ENCODE data around the gene KCNMB1. TPM values are rescaled to one million over a fixed set of nuclear protein-coding genes. Genes with fewer than 3 reads are reported as not detected.

KCNMB1 gene
- total RNA-seq, 1 donor from 2014 or later = not detected

- no peak overlapping the region for H3K4me2 ChIP-seq
- peaks cover 7% of the 10 kb centered on the region for H3K4me1 ChIP-seq
- no peaks in the 10 kb centered on the region for H3K9me3 Mint-ChIP-seq
- peaks cover 14% of the 10 kb centered on the region for H3K4me1 Mint-ChIP-seq
- peaks cover 12% of the 10 kb centered on the region for H3K27me3 Mint-ChIP-seq (ENCODE audit: insufficient read depth, low read depth)
- no peaks in the 10 kb centered on the region for H3K27me3 ChIP-seq
- H3K79me2 ChIP-seq (ENCODE audit: low read depth) = no peaks in the 10 kb centered on the region
- H3K36me3 Mint-ChIP-seq = no peaks in the 10 kb centered on the region
- no peak overlapping the region for H3K4me3 ChIP-seq
- H3F3A ChIP-seq (ENCODE audit: low read depth) = no peaks in the 10 kb centered on the region
- no peak overlapping the region for H3K4me3 Mint-ChIP-seq
- peak; percentile 31 for DNase-seq (ENCODE audit: low spot score)
- H2AFZ ChIP-seq (replicated peaks) = peak overlapping the region; percentile 34
- TF ChIP-seq, protein P1, sequence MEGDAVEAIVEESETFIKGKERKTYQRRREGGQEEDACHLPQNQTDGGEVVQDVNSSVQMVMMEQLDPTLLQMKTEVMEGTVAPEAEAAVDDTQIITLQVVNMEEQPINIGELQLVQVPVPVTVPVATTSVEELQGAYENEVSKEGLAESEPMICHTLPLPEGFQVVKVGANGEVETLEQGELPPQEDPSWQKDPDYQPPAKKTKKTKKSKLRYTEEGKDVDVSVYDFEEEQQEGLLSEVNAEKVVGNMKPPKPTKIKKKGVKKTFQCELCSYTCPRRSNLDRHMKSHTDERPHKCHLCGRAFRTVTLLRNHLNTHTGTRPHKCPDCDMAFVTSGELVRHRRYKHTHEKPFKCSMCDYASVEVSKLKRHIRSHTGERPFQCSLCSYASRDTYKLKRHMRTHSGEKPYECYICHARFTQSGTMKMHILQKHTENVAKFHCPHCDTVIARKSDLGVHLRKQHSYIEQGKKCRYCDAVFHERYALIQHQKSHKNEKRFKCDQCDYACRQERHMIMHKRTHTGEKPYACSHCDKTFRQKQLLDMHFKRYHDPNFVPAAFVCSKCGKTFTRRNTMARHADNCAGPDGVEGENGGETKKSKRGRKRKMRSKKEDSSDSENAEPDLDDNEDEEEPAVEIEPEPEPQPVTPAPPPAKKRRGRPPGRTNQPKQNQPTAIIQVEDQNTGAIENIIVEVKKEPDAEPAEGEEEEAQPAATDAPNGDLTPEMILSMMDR (IDR thresholded peaks at IDR 0.05) = peak; percentile 36
- TF ChIP-seq EZH2phosphoT487 (IDR thresholded peaks at IDR 0.05) = no peak
- H3K27ac ChIP-seq = no peak overlapping the region
- no peak overlapping the region for H3K9ac ChIP-seq
- H3K27ac Mint-ChIP-seq = no peak overlapping the region
- no peaks in the 10 kb centered on the region for H4K20me1 ChIP-seq (ENCODE audit: low read depth)
- no peaks in the 10 kb centered on the region for H3K9me3 ChIP-seq (ENCODE audit: low read depth)
- no peaks in the 10 kb centered on the region for H3K36me3 ChIP-seq
These were observed 39.8 kb upstream of the KCNMB1 start for GRCh38 chr5:170429014-170429413.

DNA sequence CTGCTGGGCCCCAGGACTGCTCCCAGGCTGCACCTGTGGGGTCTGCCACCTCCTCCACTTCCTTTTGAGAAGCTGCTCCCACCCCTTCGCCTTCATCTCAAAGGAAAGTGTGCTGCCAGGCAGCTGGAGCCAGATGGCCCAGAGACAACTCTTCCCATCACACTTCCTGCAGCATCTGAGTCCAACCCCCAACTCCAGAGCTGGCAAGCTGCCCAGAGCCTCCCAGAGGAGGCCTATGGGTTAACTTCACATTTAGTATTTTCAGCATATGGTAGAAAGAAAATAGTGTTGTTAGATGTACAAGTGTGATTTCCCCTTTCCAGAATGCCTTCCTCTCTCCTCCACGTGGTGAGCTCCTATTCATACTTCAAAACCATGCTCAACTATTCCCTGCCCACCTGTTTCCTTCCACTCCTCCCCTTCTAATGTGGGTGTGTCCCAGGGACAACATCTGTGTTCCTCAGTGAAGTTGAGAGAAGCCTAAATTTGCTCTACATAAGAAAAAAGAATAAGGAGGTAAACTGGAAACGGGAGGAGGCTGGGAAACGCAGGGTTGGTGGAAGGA, 38.6 kb upstream of the KCNMB1 start:
- no peaks in the 10 kb centered on the region for H3K9me3 Mint-ChIP-seq
- no peaks in the 10 kb centered on the region for H3K36me3 Mint-ChIP-seq
- Histone ChIP-seq H3K4me3 (no peak overlapping the region), H3K4me1 (peaks cover 7% of the 10 kb centered on the region), H3K27me3 (no peaks in the 10 kb centered on the region), H3K9ac (no peak overlapping the region), H3F3A (ENCODE audit: low read depth) (no peaks in the 10 kb centered on the region), H4K20me1 (ENCODE audit: low read depth) (no peaks in the 10 kb centered on the region), H3K9me3 (ENCODE audit: low read depth) (no peaks in the 10 kb centered on the region), H2AFZ (replicated peaks) (no peak overlapping the region), H3K27ac (no peak overlapping the region), H3K79me2 (ENCODE audit: low read depth) (no peaks in the 10 kb centered on the region), H3K4me2 (no peak overlapping the region), H3K36me3 (no peaks in the 10 kb centered on the region)
- no peak overlapping the region for H3K4me3 Mint-ChIP-seq
- peaks cover 14% of the 10 kb centered on the region for H3K27me3 Mint-ChIP-seq (ENCODE audit: insufficient read depth, low read depth)
- peaks cover 16% of the 10 kb centered on the region for H3K4me1 Mint-ChIP-seq
- DNase-seq (ENCODE audit: low spot score) = no peak
- TF ChIP-seq EZH2 (IDR thresholded peaks at IDR 0.05) (no peak), EZH2phosphoT487 (IDR thresholded peaks at IDR 0.05) (no peak)
- TF ChIP-seq, protein P1 (IDR thresholded peaks at IDR 0.05) = no peak
- no peak overlapping the region for H3K27ac Mint-ChIP-seq

DNA sequence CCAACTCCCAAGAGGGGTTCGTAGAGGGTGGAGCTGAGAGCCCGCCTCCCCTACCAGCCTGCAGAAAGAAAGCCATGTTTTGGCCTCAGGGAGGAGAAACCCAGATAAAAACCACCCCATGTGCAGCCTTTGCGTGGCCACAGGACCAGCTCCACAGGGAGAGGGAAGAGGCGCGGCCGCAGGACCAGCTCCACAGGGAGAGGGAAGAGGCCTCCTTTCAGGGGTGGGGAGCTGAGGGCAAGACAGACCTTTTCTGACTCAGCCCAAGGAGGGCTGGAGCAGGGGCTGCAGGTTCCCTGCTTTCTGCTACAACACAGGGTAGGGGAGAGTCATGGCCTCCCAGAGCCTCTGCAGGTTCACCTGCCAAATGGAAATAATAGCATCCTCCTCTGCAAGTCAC, 37.6 kb upstream of the KCNMB1 start:
- TF ChIP-seq EZH2 (IDR thresholded peaks at IDR 0.05) (no peak), EZH2phosphoT487 (IDR thresholded peaks at IDR 0.05) (no peak)
- TF ChIP-seq, protein P1 (IDR thresholded peaks at IDR 0.05) = no peak
- no peaks in the 10 kb centered on the region for H3K79me2 ChIP-seq (ENCODE audit: low read depth)
- no peak overlapping the region for H3K9ac ChIP-seq
- H3K27ac ChIP-seq = no peak overlapping the region
- no peak overlapping the region for H3K4me3 ChIP-seq
- no peak overlapping the region for H2AFZ ChIP-seq (replicated peaks)
- H3K4me2 ChIP-seq = no peak overlapping the region
- H4K20me1 ChIP-seq (ENCODE audit: low read depth) = no peaks in the 10 kb centered on the region
- H3K4me1 Mint-ChIP-seq = peaks cover 16% of the 10 kb centered on the region
- H3K36me3 ChIP-seq = no peaks in the 10 kb centered on the region
- H3K9me3 Mint-ChIP-seq = no peaks in the 10 kb centered on the region
- H3K9me3 ChIP-seq (ENCODE audit: low read depth) = no peaks in the 10 kb centered on the region
- H3F3A ChIP-seq (ENCODE audit: low read depth) = no peaks in the 10 kb centered on the region
- no peak for DNase-seq (ENCODE audit: low spot score)
- H3K4me1 ChIP-seq = peaks cover 7% of the 10 kb centered on the region
- no peaks in the 10 kb centered on the region for H3K27me3 ChIP-seq
- no peak overlapping the region for H3K4me3 Mint-ChIP-seq
- no peak overlapping the region for H3K27ac Mint-ChIP-seq
- peaks cover 17% of the 10 kb centered on the region for H3K27me3 Mint-ChIP-seq (ENCODE audit: insufficient read depth, low read depth)
- no peaks in the 10 kb centered on the region for H3K36me3 Mint-ChIP-seq

All from neural progenitor cell (in vitro differentiated cells).